Heart left ventricle (tissue), 16 donors: ENCODE measurements around the gene UBALD1. TPM values are rescaled to one million over a fixed set of nuclear protein-coding genes. Genes with fewer than 3 reads are reported as not detected.

ENCODE experiments used
- ATAC-seq, 4 donors: fragments of 200-7000 bp; cut with Tn5 transposase; one replicate each; pipeline ENCODE4 v1.9.1; 2020 to 2022; ENCODE audit warnings: moderate library complexity in 4 of 4, mild to moderate bottlenecking in 3 of 4, moderate number of reproducible peaks in 1 of 4
- DNase-seq, 5 donors: peaks; one replicate each; pipeline ENCODE4 v3.0.0-alpha.2; 2020
- H3K27ac ChIP-seq, 12 donors: fragments of 200-600 bp; sonication (generic) in 4 of 12; one replicate each; pipeline versions ENCODE4 v1.5.0 to v1.8.0; 2016 to 2022; ENCODE audit warnings: mild to moderate bottlenecking in 2 of 12
- H3K27me3 ChIP-seq, 9 donors: fragments of 200-600 bp; sonication (generic) in 2 of 9; one replicate each; pipeline versions ENCODE4 v1.5.1 to v1.8.0; 2016 to 2022; ENCODE audit warnings: mild to moderate bottlenecking in 3 of 9
- H3K36me3 ChIP-seq, 9 donors: fragments of 200-600 bp; sonication (generic) in 2 of 9; one replicate each; pipeline versions ENCODE4 v1.5.0 to v1.8.0; 2018 to 2022; ENCODE audit warnings: mild to moderate bottlenecking in 2 of 9
- H3K4me1 ChIP-seq, 12 donors: fragments of 200-600 bp; sonication (generic) in 4 of 12; one replicate each; pipeline versions ENCODE4 v1.5.0 to v1.8.0; 2016 to 2022; ENCODE audit warnings: mild to moderate bottlenecking in 3 of 12
- H3K4me3 ChIP-seq, 12 donors: fragments of 200-600 bp; sonication (generic) in 4 of 12; one replicate each; pipeline versions ENCODE4 v1.5.0 to v1.8.0; 2017 to 2022; ENCODE audit warnings: mild to moderate bottlenecking in 9 of 12, moderate library complexity in 4 of 12
- H3K9me3 ChIP-seq, 12 donors: fragments of 200-600 bp; sonication (generic) in 4 of 12; one replicate each; pipeline versions ENCODE4 v1.5.0 to v1.8.0; 2016 to 2022; ENCODE audit warnings: mild to moderate bottlenecking in 1 of 12
- POLR2A ChIP-seq, 2 donors: fragments of 450-650 bp; IDR thresholded peaks; one replicate each; pipeline ENCODE4 v1.6.1; 2017; ENCODE audit warnings: antibody characterized with exemption in 2 of 2, mild to moderate bottlenecking in 2 of 2, moderate library complexity in 2 of 2
- WGBS, 4 donors: extraction: QIAGEN DNeasy Blood & Tissue Kit in 2 of 4; methylation state at CpG; one replicate each; pipeline versions ENCODE4 v1.1.5 to v1.1.7; 2013 to 2018; 5-methylcytosine and 5-hydroxymethylcytosine counted together
- intact Hi-C, 10 donors: fragments of 100-400 bp; cut with DNase I; formaldehyde crosslinking; loops; one replicate each; pipeline versions ENCODE4 v1.11.1 to v1.14.2; 2022
- polyA plus RNA-seq, 2 donors: library from polyadenylated mRNA; stranded (reverse); fragments of 200-250 nt; gene quantifications; one replicate each; pipeline ENCODE4 v1.2.3, GENCODE V29; 2013
- total RNA-seq, 9 donors: library from RNA; depleted of rRNA in 2 of 9; stranded (reverse); fragments of >200 nt in 2 of 9; fragmentation: NEBNext Ultra II Directional in 3 of 9; extraction: Animal tissue kit (Norgen Biotek cat#: 25700) in 3 of 9; gene quantifications; one replicate each; pipeline versions ENCODE4 v1.1.0 to v1.2.4, GENCODE V29; 2016 to 2023
- TF ChIP-seq, protein P1 (sequence below), 12 donors: fragments of 200-600 bp; sonication (generic) in 4 of 12; IDR thresholded peaks; one replicate each; pipeline versions ENCODE4 v1.5.0 to v1.8.0; 2018 to 2022; ENCODE audit warnings: antibody characterized with exemption in 12 of 12, mild to moderate bottlenecking in 5 of 12
- donor health status: ischemic (EF 13 %, LVEDD 7.1; RV severe dilation, severe dysfunction).
- donor health status: healthy with polysubstance abuse.
- donor health status: DM: no; HTN: yes; CAD: no.
- donor health status: DM: no; HTN: no; CAD: no.
- donor health status: ischemic (EF 25% LVEDD 6.9; RV normal size, moderate dysfunction).
- donor health status: ischemic (EF 25% LVEDD 5.7; RV mildly dilated, moderate dysfunction).
- donor health status: healthy.
- donor health status: DM: yes; HTN: yes; CAD: no.
- donor health status: ischemic (EF 35%, LVEDD 5.7; RV mildly dilated, moderate dysfunction).
- donor health status: nonischemic (EF 11% LVEDD 7.7; RV severe dilation, severe dysfunction).
- donor health status: DM: yes; HTN: yes; CAD: no.
- donor health status: PGD.
- donor health status: ischemic (EF 29% LVEDD 5.4; RV normal size, mild dysfunction).
- donor health status: nonischemic (EF 23%, LVEDD 6.1; RV moderate dilation, normal function).

Gene UBALD1
- total and polyA plus RNA-seq, 11 donors: 9.1 to 38.9 (median 19.4) TPM

- TF ChIP-seq, protein P1, sequence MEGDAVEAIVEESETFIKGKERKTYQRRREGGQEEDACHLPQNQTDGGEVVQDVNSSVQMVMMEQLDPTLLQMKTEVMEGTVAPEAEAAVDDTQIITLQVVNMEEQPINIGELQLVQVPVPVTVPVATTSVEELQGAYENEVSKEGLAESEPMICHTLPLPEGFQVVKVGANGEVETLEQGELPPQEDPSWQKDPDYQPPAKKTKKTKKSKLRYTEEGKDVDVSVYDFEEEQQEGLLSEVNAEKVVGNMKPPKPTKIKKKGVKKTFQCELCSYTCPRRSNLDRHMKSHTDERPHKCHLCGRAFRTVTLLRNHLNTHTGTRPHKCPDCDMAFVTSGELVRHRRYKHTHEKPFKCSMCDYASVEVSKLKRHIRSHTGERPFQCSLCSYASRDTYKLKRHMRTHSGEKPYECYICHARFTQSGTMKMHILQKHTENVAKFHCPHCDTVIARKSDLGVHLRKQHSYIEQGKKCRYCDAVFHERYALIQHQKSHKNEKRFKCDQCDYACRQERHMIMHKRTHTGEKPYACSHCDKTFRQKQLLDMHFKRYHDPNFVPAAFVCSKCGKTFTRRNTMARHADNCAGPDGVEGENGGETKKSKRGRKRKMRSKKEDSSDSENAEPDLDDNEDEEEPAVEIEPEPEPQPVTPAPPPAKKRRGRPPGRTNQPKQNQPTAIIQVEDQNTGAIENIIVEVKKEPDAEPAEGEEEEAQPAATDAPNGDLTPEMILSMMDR (IDR thresholded peaks at IDR 0.05): no peak
- TF ChIP-seq POLR2A (IDR thresholded peaks at IDR 0.05): no peak
- Histone ChIP-seq H3K36me3 (peaks cover 0 to 67% (median 46%) of the 10 kb centered on the region in 9 donors), H3K4me3 (no peak overlapping the region), H3K27ac (no peak overlapping the region), H3K27me3 (no peaks in the 10 kb centered on the region), H3K4me1 (peaks cover 0 to 49% (median 26%) of the 10 kb centered on the region in 12 donors), H3K9me3 (no peaks in the 10 kb centered on the region)
- WGBS, 4 donors: 66 to 76% (median 72%) methylated on average over 11 of the region's 11 CpGs
- ATAC-seq (no peak), DNase-seq (no peak)
- intact Hi-C loops: no loop called here
Measured at GRCh38 chr16:4661661-4662060, 47.0 kb upstream of the UBALD1 start.

DNA sequence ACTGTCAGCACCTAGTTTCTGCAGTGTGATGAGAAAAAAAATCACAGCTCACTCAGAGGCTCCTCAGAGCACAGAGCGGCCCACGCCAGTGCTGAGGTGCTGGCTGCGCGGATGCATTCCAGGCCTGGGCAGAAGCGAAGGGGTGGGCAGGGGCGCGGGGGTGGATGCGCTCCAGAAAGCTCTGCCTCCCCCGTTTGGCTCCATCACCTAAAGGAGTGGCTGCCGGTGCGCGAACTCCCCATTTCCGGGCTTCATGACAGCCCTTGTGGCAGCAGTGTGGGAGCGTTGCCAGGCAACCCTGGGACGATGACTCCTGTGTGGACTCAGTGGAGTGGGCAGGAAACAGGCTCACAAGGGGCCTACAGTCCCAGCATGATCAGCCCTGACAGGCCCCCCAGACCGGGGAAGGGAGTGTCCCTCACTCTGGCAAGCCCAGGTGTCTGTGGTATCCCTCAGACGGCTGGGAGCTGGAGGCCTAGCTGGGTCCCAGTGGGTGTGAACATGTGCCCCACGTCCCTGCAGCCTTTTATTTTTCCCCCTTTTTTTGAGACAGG is 45.8 kb upstream of the UBALD1 start:
- no peaks in the 10 kb centered on the region for H3K9me3 ChIP-seq
- H3K4me1 ChIP-seq: peaks cover 0 to 44% (median 26%) of the 10 kb centered on the region in 12 donors
- 27 to 51% (median 35%) methylated on average over 11 to 18 of the region's 18 CpGs for WGBS, 4 donors
- DNase-seq (peak; percentile 56 to 81 (median 68)), ATAC-seq (peak; percentile 3 to 56 (median 34))
- H3K27me3 ChIP-seq: no peaks in the 10 kb centered on the region
- intact Hi-C loops: no loop called here
- H3K36me3 ChIP-seq: peaks cover 0 to 67% (median 47%) of the 10 kb centered on the region in 9 donors
- peak overlapping the region in 2 of 12 donors; percentile 29 to 32 for H3K27ac ChIP-seq
- no peak overlapping the region for H3K4me3 ChIP-seq
- TF ChIP-seq POLR2A (IDR thresholded peaks at IDR 0.05): no peak
- TF ChIP-seq, protein P1 (IDR thresholded peaks at IDR 0.05): no peak

DNA sequence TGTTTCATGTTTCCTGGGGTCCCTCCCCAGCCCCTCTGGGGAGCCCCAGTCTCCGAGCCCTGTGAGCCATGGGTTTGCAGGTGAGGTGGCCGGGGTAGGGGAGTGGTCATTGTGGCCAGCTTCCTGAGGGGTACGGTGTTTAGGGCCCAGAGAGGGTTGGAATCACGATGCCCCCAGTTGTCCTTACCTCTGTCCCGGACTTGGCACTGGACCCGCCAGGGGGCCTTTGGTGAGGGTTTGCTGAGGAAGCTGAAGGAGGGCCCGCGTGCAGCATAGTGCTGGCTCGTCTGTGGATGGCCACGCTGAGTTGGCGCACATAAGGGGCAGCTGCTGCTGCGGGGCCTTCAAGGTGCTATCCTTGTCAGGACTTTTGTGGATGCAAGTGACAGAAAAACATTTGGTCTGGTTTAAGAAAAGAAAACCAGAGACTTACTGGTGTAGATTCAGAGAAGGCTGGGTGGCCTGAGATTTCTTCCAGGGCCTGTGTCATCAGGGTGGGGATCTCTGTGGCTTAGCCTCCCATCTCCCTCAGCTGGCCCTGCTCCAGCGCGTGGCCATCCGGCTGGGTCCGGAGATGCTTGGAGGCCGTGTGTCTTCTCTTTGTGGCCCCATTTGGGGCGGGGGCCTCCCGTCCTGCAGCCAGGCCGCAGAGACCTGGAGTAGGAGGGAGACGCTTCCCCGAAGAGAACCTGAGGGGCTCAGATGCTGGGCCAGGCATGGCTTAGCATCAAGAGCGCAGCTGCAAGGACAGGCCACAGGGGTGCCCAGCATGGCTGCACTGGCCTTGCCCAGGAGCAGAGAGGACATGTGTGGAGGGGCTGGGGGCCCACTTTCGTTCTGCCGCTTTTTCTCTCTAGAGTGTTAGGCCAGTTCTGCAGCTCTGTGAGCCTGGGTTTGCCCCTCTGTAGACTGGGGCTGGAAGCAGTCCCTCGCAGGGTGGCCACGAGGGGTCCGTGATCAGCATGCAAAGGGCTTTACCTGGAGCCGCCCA is 45.0 kb upstream of the UBALD1 start:
- intact Hi-C loops: no loop called here
- no peak for ATAC-seq
- H3K27me3 ChIP-seq: no peaks in the 10 kb centered on the region
- WGBS, 4 donors: 87 to 89% (median 88%) methylated on average over 23 to 29 of the region's 29 CpGs
- TF ChIP-seq, protein P1 (IDR thresholded peaks at IDR 0.05): no peak
- TF ChIP-seq POLR2A (IDR thresholded peaks at IDR 0.05): no peak
- H3K9me3 ChIP-seq: no peaks in the 10 kb centered on the region
- no peak for DNase-seq
- H3K36me3 ChIP-seq: peaks cover 0 to 73% (median 51%) of the 10 kb centered on the region in 9 donors
- no peak overlapping the region for H3K4me3 ChIP-seq
- peaks cover 0 to 39% (median 22%) of the 10 kb centered on the region in 12 donors for H3K4me1 ChIP-seq
- H3K27ac ChIP-seq: peak overlapping the region in 3 of 12 donors; percentile 8 to 32 (median 29)
